Uterus (tissue), 4 donors: Measurements from ENCODE around the gene PSMD14. TPM values are rescaled to one million over a fixed set of nuclear protein-coding genes. Genes with fewer than 3 reads are reported as not detected.

Source experiments
- DNase-seq, 2 donors: peaks; one replicate each; pipeline ENCODE4 v3.0.0-alpha.2; 2019 to 2020
- H3K27ac ChIP-seq, 2 donors: fragments of 200-600 bp; sonication (generic); 1 replicate in 1 of 2; 2 replicates in 1 of 2; pipeline ENCODE4 v1.5.1; 2016 to 2018
- H3K27me3 ChIP-seq, 2 donors: fragments of 200-600 bp; sonication (generic); one replicate each; pipeline ENCODE4 v1.5.1; 2018 to 2019; ENCODE audit warnings: control low read depth in 1 of 2
- H3K36me3 ChIP-seq, 2 donors: fragments of 200-600 bp; sonication (generic); one replicate each; pipeline ENCODE4 v1.5.1; 2019; ENCODE audit warnings: control low read depth in 1 of 2
- H3K4me1 ChIP-seq, 2 donors: fragments of 200-600 bp; sonication (generic); one replicate each; pipeline ENCODE4 v1.5.1; 2018 to 2019; ENCODE audit warnings: control low read depth in 1 of 2
- H3K4me3 ChIP-seq, 2 donors: fragments of 200-600 bp; sonication (generic); 1 replicate in 1 of 2; 2 replicates in 1 of 2; pipeline ENCODE4 v1.5.1; 2018 to 2019; ENCODE audit warnings: mild to moderate bottlenecking in 1 of 2
- H3K9me3 ChIP-seq, 2 donors: fragments of 200-600 bp; sonication (generic); one replicate each; pipeline ENCODE4 v1.5.1; 2019; ENCODE audit warnings: control low read depth in 1 of 2
- CTCF ChIP-seq, 4 experiments: fragments of 200-600 bp in 2 of 4; fragments of 450-650 bp in 2 of 4; sonication (generic) in 2 of 4; IDR thresholded peaks; one replicate each; pipeline ENCODE4 v1.5.1; 2016 to 2019; ENCODE audit warnings: antibody characterized with exemption in 4 of 4, mild to moderate bottlenecking in 2 of 4, moderate library complexity in 1 of 4
- POLR2A ChIP-seq, 2 donors: fragments of 450-650 bp; IDR thresholded peaks; one replicate each; pipeline ENCODE4 v1.6.1; 2016; ENCODE audit warnings: antibody characterized with exemption in 2 of 2, mild to moderate bottlenecking in 1 of 2, moderate library complexity in 1 of 2
- intact Hi-C: fragments of 100-400 bp; cut with DNase I; formaldehyde crosslinking; loops from one replicate; pipeline ENCODE4 v1.15.1; 2023; ENCODE audit warnings: low total_unique reads
- total RNA-seq, 4 donors: library from RNA; depleted of rRNA in 3 of 4; stranded (reverse); fragments of >200 nt in 3 of 4; gene quantifications; one replicate each; pipeline versions ENCODE4 v1.1.0 to v1.2.4, GENCODE V29; 2014 to 2023
- donor health status: DM: yes; HTN: yes; CAD: no.

The PSMD14 gene
- total RNA-seq, 4 donors from 2014 or later = 6.8 to 69.2 (median 14.6) TPM

- DNase-seq = no peak
- no peak overlapping the region for H3K4me3 ChIP-seq
- peaks cover 13 to 73% of the 10 kb centered on the region in 2 donors for H3K27me3 ChIP-seq
Observed at GRCh38 chr2:161418275-161418714, 110.1 kb downstream of the PSMD14 start.

GRCh38 chr2:161418715-161419637, 110.8 kb downstream of the PSMD14 start:
- Histone ChIP-seq H3K4me3 (no peak overlapping the region), H3K4me1 (peaks cover 0 to 13% of the 10 kb centered on the region in 2 donors), H3K9me3 (no peaks in the 10 kb centered on the region), H3K36me3 (no peaks in the 10 kb centered on the region), H3K27ac (no peak overlapping the region), H3K27me3 (peaks cover 13 to 75% of the 10 kb centered on the region in 2 donors)
- no peak for DNase-seq
- TF ChIP-seq CTCF (IDR thresholded peaks at IDR 0.05) (no peak), POLR2A (IDR thresholded peaks at IDR 0.05) (no peak)
- intact Hi-C loops = no loop called here

More at GRCh38 chr2:161418275-161418714, 110.1 kb downstream of the PSMD14 start:
- H3K4me1 ChIP-seq = peaks cover 0 to 7% of the 10 kb centered on the region in 2 donors
- intact Hi-C loops = no loop called here
- H3K27ac ChIP-seq = no peak overlapping the region
- H3K36me3 ChIP-seq = no peaks in the 10 kb centered on the region
- TF ChIP-seq POLR2A (IDR thresholded peaks at IDR 0.05) (no peak), CTCF (IDR thresholded peaks at IDR 0.05) (no peak)
- H3K9me3 ChIP-seq = no peaks in the 10 kb centered on the region

- no peak for TF ChIP-seq CTCF (IDR thresholded peaks at IDR 0.05)
- TF ChIP-seq POLR2A (IDR thresholded peaks at IDR 0.05) = no peak
- no peak overlapping the region for H3K27ac ChIP-seq
- H3K4me3 ChIP-seq = no peak overlapping the region
- no peaks in the 10 kb centered on the region for H3K36me3 ChIP-seq
- peaks cover 0 to 14% of the 10 kb centered on the region in 2 donors for H3K4me1 ChIP-seq
- intact Hi-C loops = no loop called here
- peaks cover 13 to 83% of the 10 kb centered on the region in 2 donors for H3K27me3 ChIP-seq
- no peak for DNase-seq
- H3K9me3 ChIP-seq = no peaks in the 10 kb centered on the region
Observed at GRCh38 chr2:161419638-161420190, 111.5 kb downstream of the PSMD14 start.

GRCh38 chr2:161420406-161421074, 112.3 kb downstream of the PSMD14 start:
- TF ChIP-seq CTCF (IDR thresholded peaks at IDR 0.05) = no peak
- no peak for TF ChIP-seq POLR2A (IDR thresholded peaks at IDR 0.05)
- Histone ChIP-seq H3K27me3 (peaks cover 9 to 88% of the 10 kb centered on the region in 2 donors), H3K4me1 (peaks cover 0 to 10% of the 10 kb centered on the region in 2 donors), H3K4me3 (no peak overlapping the region), H3K27ac (no peak overlapping the region), H3K9me3 (no peaks in the 10 kb centered on the region), H3K36me3 (no peaks in the 10 kb centered on the region)
- DNase-seq = no peak
- intact Hi-C loops = no loop called here
